ENCODE measurements around the gene SRSF5. TPM values are rescaled to one million over a fixed set of nuclear protein-coding genes. Genes with fewer than 3 reads are reported as not detected.

SRSF5 gene
- total and polyA plus RNA-seq, 2 of the 8 experiments (the other 6 are each of a cell fraction or from before 2014, with no cell fraction given): 101 to 238 TPM

GRCh38 chr14:69815556-69815955 is 48.6 kb downstream of the SRSF5 start (continued):
- TF ChIP-seq JUN (IDR thresholded peaks at IDR 0.05; ENCODE audit: low read depth, low read length) (no peak), KDM5A (IDR thresholded peaks at IDR 0.05; ENCODE audit: low read length) (no peak), GABPA (IDR thresholded peaks at IDR 0.05; ENCODE audit: borderline replicate concordance, insufficient read depth, low read length) (no peak), SP1 (IDR thresholded peaks at IDR 0.05; ENCODE audit: low read depth, low read length) (no peak), CHD2 (IDR thresholded peaks at IDR 0.05; ENCODE audit: low read length) (no peak)

All from H1 (cell line).